Mucosa of descending colon (tissue), 3 donors: ENCODE data around the gene RACK1. TPM values are rescaled to one million over a fixed set of nuclear protein-coding genes. Genes with fewer than 3 reads are reported as not detected.

Experiments used
- ATAC-seq: fragments of 200-7000 bp; cut with Tn5 transposase; one replicate; pipeline ENCODE4 v1.9.1; 2020; ENCODE audit warnings: mild to moderate bottlenecking, moderate library complexity
- DNase-seq, 3 donors: peaks; one replicate each; pipeline ENCODE4 v3.0.0-alpha.2; 2020
- H3K36me3 ChIP-seq: fragments of 200-600 bp; one replicate; pipeline ENCODE4 v1.8.0; 2021; ENCODE audit warnings: low read depth, mild to moderate bottlenecking
- H3K4me1 ChIP-seq: fragments of 200-600 bp; one replicate; pipeline ENCODE4 v1.8.0; 2021; ENCODE audit warnings: low read depth, mild to moderate bottlenecking
- H3K4me3 ChIP-seq: fragments of 200-600 bp; one replicate; pipeline ENCODE4 v1.8.0; 2021; ENCODE audit warnings: mild to moderate bottlenecking
- H3K9me3 ChIP-seq: fragments of 200-600 bp; one replicate; pipeline ENCODE4 v1.8.0; 2021; ENCODE audit warnings: mild to moderate bottlenecking
- CTCF ChIP-seq: fragments of 200-600 bp; IDR thresholded peaks from one replicate; pipeline ENCODE4 v1.8.0; 2022; ENCODE audit warnings: antibody characterized with exemption, mild to moderate bottlenecking
- intact Hi-C, 2 donors: fragments of 100-400 bp; cut with DNase I in 1 of 2; cut with micrococcal nuclease in 1 of 2; formaldehyde crosslinking; loops; one replicate each; pipeline versions ENCODE4 v1.11.0 to v1.11.1; 2022; cut with DNase I, micrococcal nuclease
- total RNA-seq, 3 donors: library from RNA; stranded (reverse); fragmentation: NEBNext Ultra II Directional in 2 of 3; extraction: Animal tissue kit (Norgen Biotek cat#: 25700) in 2 of 3; gene quantifications; one replicate each; pipeline versions ENCODE4 v1.2.1 to v1.2.4, GENCODE V29; 2021 to 2023
- donor health status: DM: no; HTN: no; CAD: no; lungs with moderate emphysema.
- donor health status: DM: no; HTN: no; CAD: no.
- donor health status: DM: no; HTN: yes; CAD: no.

RACK1 gene
- total RNA-seq, 3 donors from 2014 or later: 1,078 to 1,367 (median 1,218) TPM

GRCh38 chr5:181231432-181231831, 12.3 kb downstream of the RACK1 start:
- DNase-seq: no peak
- intact Hi-C loops: no loop called here
- no peaks in the 10 kb centered on the region for H3K9me3 ChIP-seq
- no peaks in the 10 kb centered on the region for H3K36me3 ChIP-seq
- no peak for ATAC-seq
- TF ChIP-seq CTCF: no peak
- no peak overlapping the region for H3K4me3 ChIP-seq
- H3K4me1 ChIP-seq: no peaks in the 10 kb centered on the region

- no peak for TF ChIP-seq CTCF
- ATAC-seq (no peak), DNase-seq (no peak)
- no peak overlapping the region for H3K4me3 ChIP-seq
- H3K9me3 ChIP-seq: no peaks in the 10 kb centered on the region
- H3K4me1 ChIP-seq: no peaks in the 10 kb centered on the region
- intact Hi-C loops: no loop called here
- H3K36me3 ChIP-seq: no peaks in the 10 kb centered on the region
Measured at GRCh38 chr5:181230551-181230950, 13.2 kb downstream of the RACK1 start.

GRCh38 chr5:181229996-181230395, 13.7 kb downstream of the RACK1 start:
- intact Hi-C loops: no loop called here

GRCh38 chr5:181224390-181225229, 19.1 kb downstream of the RACK1 start:
- peaks cover 9% of the 10 kb centered on the region for H3K4me1 ChIP-seq
- TF ChIP-seq CTCF: no peak
- no peaks in the 10 kb centered on the region for H3K9me3 ChIP-seq
- peak; percentile 31 to 77 (median 59) for DNase-seq
- no peaks in the 10 kb centered on the region for H3K36me3 ChIP-seq
- ATAC-seq: no peak
- intact Hi-C loops: no loop called here
- no peak overlapping the region for H3K4me3 ChIP-seq

More at GRCh38 chr5:181229996-181230395, 13.7 kb downstream of the RACK1 start:
- no peak for TF ChIP-seq CTCF
- no peaks in the 10 kb centered on the region for H3K36me3 ChIP-seq
- no peak overlapping the region for H3K4me3 ChIP-seq
- no peaks in the 10 kb centered on the region for H3K9me3 ChIP-seq
- ATAC-seq: no peak
- peaks cover 3% of the 10 kb centered on the region for H3K4me1 ChIP-seq
- no peak for DNase-seq

GRCh38 chr5:181223729-181224389, 19.8 kb downstream of the RACK1 start:
- no peak for DNase-seq
- peak; percentile 0 for ATAC-seq
- H3K4me1 ChIP-seq: peaks cover 9% of the 10 kb centered on the region
- peak overlapping the region; percentile 67 for H3K4me3 ChIP-seq
- no peaks in the 10 kb centered on the region for H3K36me3 ChIP-seq
- intact Hi-C loops: loop anchor here in 1 of 2 donors (2.0 kb wide), 1 partner anchor 35 kb away; no protein-coding TSS in a partner anchor
- no peaks in the 10 kb centered on the region for H3K9me3 ChIP-seq
- no peak for TF ChIP-seq CTCF
